ENCODE measurements around the gene EYS.

DNA sequence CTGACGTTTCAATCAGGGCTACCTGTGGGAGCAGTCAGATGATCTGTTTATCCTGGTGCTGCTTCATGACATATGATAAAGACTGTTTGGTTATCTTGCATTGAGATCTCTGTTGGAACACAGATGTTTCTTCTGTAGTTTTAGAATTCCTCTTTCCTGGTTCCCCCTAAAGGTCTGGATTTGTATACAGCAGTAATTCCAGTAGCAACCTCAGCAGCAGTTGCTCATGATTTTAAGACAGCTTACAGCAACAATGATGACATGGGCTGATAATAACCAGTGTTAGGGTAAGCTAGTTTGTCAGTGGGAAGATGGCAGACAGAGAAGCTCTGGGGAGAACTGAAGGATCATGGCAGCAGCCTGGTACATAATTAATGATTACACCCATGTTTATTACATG is 1632.0 kb downstream of the EYS start:
- no peak for TF ChIP-seq CTCF (IDR thresholded peaks at IDR 0.05)
- TF ChIP-seq POLR2A (IDR thresholded peaks at IDR 0.05): no peak
- TF ChIP-seq POLR2AphosphoS5 (IDR thresholded peaks at IDR 0.05): no peak
